ENCODE measurements around the gene CD2.

Gene CD2

GRCh38 chr1:116726872-116727820 is 27.1 kb upstream of the CD2 start:
- in situ Hi-C loops (cut with MboI; ENCODE audit: low sequenced_read_pairs), result no loop called here

DNA sequence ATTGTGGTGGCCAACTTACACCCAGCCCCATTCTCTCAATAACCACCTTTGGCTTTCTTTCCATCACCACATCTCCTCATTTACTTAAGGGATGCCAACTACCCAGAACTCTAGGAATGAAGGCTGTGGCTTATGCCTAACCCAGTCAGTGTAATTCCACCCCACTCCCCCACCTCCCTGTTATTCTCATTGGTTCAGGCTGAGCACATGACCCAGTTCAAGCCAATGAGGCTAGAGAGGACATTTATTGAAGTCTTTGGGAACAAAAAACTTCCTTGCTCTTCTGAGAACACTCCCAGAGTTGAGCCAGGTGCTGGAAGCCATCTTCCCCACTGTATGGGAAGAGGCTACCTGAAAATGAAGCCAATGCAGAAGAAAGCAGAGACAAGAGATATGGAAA is 22.8 kb upstream of the CD2 start:
- in situ Hi-C loops (cut with MboI; ENCODE audit: low sequenced_read_pairs), result no loop called here

DNA sequence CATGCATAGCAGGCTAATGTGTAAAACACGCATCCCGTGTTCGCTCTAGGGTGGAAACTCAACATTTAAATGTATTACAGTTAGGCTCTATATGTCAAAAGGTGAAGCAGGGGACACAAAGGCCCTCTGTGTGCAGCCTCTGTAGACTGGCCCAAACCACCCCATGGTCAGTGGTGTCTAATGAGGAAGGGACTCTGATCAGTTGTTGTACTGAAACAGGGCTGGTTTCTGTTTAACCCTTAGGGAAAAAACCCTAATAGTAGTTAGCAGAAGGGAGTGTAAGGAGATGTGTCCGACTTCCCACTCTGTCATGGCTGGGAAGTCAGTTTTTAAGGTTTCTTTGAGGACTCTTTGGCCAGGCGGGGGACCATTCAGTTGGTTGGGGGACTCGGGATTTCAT is 21.5 kb upstream of the CD2 start:
- in situ Hi-C loops (cut with MboI; ENCODE audit: low sequenced_read_pairs), result no loop called here

- in situ Hi-C loops (cut with MboI; ENCODE audit: low sequenced_read_pairs), result no loop called here
Measured at GRCh38 chr1:116733476-116734365, 20.5 kb upstream of the CD2 start.

DNA sequence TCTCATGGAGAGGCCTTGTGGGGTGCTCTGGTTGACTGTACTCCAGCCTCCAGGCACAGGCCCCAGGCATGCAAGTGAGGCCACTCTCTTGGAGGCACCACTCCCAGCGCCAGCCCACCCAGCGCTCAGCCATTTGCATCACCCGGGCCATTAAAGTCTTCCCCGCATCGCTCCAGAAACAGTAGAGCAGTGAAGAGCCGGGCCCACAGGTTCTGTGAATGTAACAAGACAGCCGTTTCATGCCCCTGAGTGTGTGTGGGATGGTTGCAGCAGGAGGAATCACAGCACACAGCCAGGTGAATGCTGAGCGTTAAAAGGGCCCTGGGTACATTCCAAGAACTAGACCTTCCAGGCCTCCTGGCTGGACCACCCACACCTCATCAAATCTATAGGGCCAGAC is 19.0 kb upstream of the CD2 start:
- in situ Hi-C loops (cut with MboI; ENCODE audit: low sequenced_read_pairs), result no loop called here

GRCh38 chr1:116737020-116737854 is 17.0 kb upstream of the CD2 start:
- in situ Hi-C loops (cut with MboI; ENCODE audit: low sequenced_read_pairs), result no loop called here

DNA sequence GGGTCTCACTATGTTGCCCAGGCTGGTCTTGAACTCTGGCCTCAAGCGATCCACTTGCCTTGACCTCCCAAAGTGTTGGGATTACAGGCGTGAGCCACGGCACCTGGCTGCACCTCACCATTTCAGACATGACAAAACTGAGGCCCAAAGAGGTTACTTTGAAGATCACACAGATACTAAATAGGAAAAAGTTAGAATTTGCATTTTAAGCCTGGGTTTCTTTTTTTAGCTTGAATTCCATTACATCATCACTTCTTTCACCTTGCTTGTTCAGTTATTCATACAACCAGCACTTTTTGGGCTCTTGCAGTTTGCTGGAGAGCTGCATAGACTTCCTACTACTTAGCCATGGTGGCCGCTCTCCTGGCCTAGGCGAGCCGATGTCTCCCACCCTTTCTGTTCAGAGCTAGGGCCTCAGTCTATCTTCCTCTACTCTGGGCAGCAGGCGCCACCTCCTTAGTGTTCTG is 16.3 kb upstream of the CD2 start:
- in situ Hi-C loops (cut with MboI; ENCODE audit: low sequenced_read_pairs), result no loop called here

- in situ Hi-C loops (cut with MboI; ENCODE audit: low sequenced_read_pairs), result no loop called here
Measured at GRCh38 chr1:116738673-116739370, 15.4 kb upstream of the CD2 start.

GRCh38 chr1:116739371-116740012 is 14.7 kb upstream of the CD2 start:
- in situ Hi-C loops (cut with MboI; ENCODE audit: low sequenced_read_pairs), result no loop called here

GRCh38 chr1:116740296-116740695 is 13.9 kb upstream of the CD2 start:
- in situ Hi-C loops (cut with MboI; ENCODE audit: low sequenced_read_pairs), result no loop called here

- in situ Hi-C loops (cut with MboI; ENCODE audit: low sequenced_read_pairs), result no loop called here
Measured at GRCh38 chr1:116740746-116741145, 13.5 kb upstream of the CD2 start.

DNA sequence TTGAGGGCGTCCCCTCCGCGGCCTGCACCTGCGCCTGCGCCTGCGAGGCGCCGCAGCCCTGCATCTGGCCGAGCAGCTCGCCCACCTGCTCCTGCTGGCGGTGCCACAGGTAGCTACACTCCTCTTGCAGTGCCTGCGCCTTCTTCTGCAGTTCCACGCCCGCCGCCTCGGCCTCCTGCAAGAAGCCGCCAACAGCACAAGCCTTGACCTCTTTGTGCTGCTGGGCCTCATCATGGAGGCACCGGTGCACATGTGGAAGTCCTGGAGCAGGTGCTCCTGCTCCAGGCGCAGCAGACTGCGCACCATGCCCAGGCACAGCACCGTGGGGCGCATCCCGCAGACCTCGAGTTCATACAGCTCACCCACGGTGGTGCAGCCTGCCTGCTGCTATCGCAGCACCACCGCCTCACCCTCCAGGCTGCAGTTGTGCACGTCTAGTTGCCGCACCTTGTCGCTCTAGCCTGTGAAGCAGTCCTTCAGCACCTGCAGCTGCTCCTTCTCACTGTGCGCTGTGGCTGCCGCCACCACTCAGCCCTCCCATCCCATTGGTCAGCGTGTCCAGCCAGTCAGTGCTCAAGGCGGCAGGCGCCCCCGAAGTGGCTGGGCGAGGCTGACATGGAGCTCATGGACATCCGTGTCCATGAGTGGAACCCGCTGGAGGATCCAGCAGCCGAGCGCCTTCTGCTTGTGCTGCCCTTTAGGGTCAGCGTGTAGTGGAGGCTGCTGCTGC is 12.2 kb upstream of the CD2 start:
- in situ Hi-C loops (cut with MboI; ENCODE audit: low sequenced_read_pairs), result no loop called here

DNA sequence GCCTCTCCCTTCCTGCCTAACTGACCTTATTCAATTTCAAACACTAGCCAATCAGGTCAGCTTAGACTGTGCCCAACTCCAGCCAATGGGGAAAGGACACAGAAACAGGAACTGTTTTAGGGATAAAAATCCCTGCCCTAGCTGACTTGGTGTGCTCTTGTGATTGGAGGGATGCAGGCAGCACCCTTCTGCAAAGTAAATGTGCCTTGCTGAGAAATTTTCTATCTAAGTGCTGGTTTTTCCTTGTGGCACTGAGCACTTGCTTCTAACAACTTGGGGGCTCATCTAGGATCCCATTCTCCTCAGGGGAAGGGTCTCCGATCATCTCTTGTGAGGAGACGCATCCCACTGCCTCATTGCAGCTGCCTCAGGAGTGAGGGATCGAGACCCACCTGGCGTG is 10.7 kb upstream of the CD2 start:
- in situ Hi-C loops (cut with MboI; ENCODE audit: low sequenced_read_pairs), result no loop called here

DNA sequence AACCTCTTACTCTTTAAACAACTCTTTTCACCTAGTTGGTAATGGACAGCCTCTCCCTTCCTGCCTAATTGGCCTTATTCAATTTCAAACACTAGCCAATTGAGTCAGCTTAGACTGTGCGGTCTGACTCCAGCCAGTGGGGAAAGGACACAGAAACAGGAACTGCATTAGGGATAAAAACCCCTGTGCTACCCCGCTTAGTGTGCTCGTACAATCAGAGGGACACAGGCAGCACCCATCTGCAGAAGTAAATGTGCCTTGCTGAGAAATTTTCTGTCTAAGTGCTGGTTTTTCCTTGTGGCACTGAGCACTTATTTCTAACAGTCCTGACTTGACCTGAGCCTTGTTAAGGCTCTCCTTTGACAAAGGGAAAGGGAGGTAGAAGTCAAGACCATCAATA is 6.0 kb upstream of the CD2 start:
- in situ Hi-C loops (cut with MboI; ENCODE audit: low sequenced_read_pairs), result no loop called here

- in situ Hi-C loops (cut with MboI; ENCODE audit: low sequenced_read_pairs), result no loop called here
Measured at GRCh38 chr1:116751146-116751545, 3.1 kb upstream of the CD2 start.

- in situ Hi-C loops (cut with MboI; ENCODE audit: low sequenced_read_pairs), result no loop called here
Measured at GRCh38 chr1:116751621-116752020, 2.6 kb upstream of the CD2 start.

- in situ Hi-C loops (cut with MboI; ENCODE audit: low sequenced_read_pairs), result no loop called here
Measured at GRCh38 chr1:116753312-116753711, 918 bp upstream of the CD2 start.

GRCh38 chr1:116755066-116755465 is 836 bp downstream of the CD2 start:
- in situ Hi-C loops (cut with MboI; ENCODE audit: low sequenced_read_pairs), result no loop called here

GRCh38 chr1:116755681-116756080 is 1.5 kb downstream of the CD2 start:
- in situ Hi-C loops (cut with MboI; ENCODE audit: low sequenced_read_pairs), result no loop called here
